ENCODE results near the gene EPS15. TPM values are rescaled to one million over a fixed set of nuclear protein-coding genes. Genes with fewer than 3 reads are reported as not detected.

Gene EPS15
- total RNA-seq, 1 donor from 2014 or later, result 42.0 TPM

- Histone ChIP-seq H3K27ac (peak overlapping the region; percentile 85), H3K4me3 (peak overlapping the region; percentile 93), H3K9me3 (ENCODE audit: low read depth) (no peaks in the 10 kb centered on the region), H3K27me3 (no peaks in the 10 kb centered on the region), H3K9ac (peak overlapping the region; percentile 28), H4K20me1 (ENCODE audit: low read depth) (peaks cover 25% of the 10 kb centered on the region), H3K79me2 (ENCODE audit: low read depth) (peaks cover 48% of the 10 kb centered on the region), H3K36me3 (no peaks in the 10 kb centered on the region), H3F3A (ENCODE audit: low read depth) (peaks cover 21% of the 10 kb centered on the region), H3K4me1 (peaks cover 11% of the 10 kb centered on the region), H2AFZ (replicated peaks) (peak overlapping the region; percentile 92), H3K4me2 (peak overlapping the region; percentile 100)
- H3K4me1 Mint-ChIP-seq, result peaks cover 13% of the 10 kb centered on the region
- no peak overlapping the region for H3K27ac Mint-ChIP-seq
- H3K4me3 Mint-ChIP-seq, result peak overlapping the region; percentile 94
- peaks cover 2% of the 10 kb centered on the region for H3K27me3 Mint-ChIP-seq (ENCODE audit: insufficient read depth, low read depth)
- TF ChIP-seq EZH2phosphoT487 (IDR thresholded peaks at IDR 0.05), result no peak
- no peak for TF ChIP-seq CTCF (IDR thresholded peaks at IDR 0.05)
- no peak for TF ChIP-seq EZH2 (IDR thresholded peaks at IDR 0.05)
- DNase-seq (ENCODE audit: low spot score), result peak; percentile 62
- H3K36me3 Mint-ChIP-seq, result no peaks in the 10 kb centered on the region
- H3K9me3 Mint-ChIP-seq, result no peaks in the 10 kb centered on the region
These were observed 449 bp downstream of the EPS15 start for GRCh38 chr1:51518586-51519047.

- Histone ChIP-seq H3K9ac (peak overlapping the region; percentile 28), H3K4me2 (peak overlapping the region; percentile 100), H3F3A (ENCODE audit: low read depth) (peaks cover 21% of the 10 kb centered on the region), H3K9me3 (ENCODE audit: low read depth) (no peaks in the 10 kb centered on the region), H3K79me2 (ENCODE audit: low read depth) (peaks cover 53% of the 10 kb centered on the region), H3K4me1 (peaks cover 11% of the 10 kb centered on the region), H3K4me3 (peak overlapping the region; percentile 93), H3K27ac (no peak overlapping the region), H4K20me1 (ENCODE audit: low read depth) (peaks cover 25% of the 10 kb centered on the region), H2AFZ (replicated peaks) (peak overlapping the region; percentile 92), H3K36me3 (no peaks in the 10 kb centered on the region), H3K27me3 (no peaks in the 10 kb centered on the region)
- Mint-ChIP-seq H3K9me3 (no peaks in the 10 kb centered on the region), H3K27me3 (ENCODE audit: insufficient read depth, low read depth) (peaks cover 2% of the 10 kb centered on the region), H3K36me3 (no peaks in the 10 kb centered on the region), H3K4me1 (peaks cover 13% of the 10 kb centered on the region), H3K4me3 (peak overlapping the region; percentile 94), H3K27ac (peak overlapping the region; percentile 50)
- TF ChIP-seq CTCF (IDR thresholded peaks at IDR 0.05) (no peak), EZH2 (IDR thresholded peaks at IDR 0.05) (no peak), EZH2phosphoT487 (IDR thresholded peaks at IDR 0.05) (no peak)
- DNase-seq (ENCODE audit: low spot score), result peak; percentile 56
These were observed 957 bp downstream of the EPS15 start for GRCh38 chr1:51518033-51518585.

GRCh38 chr1:51517361-51518032 is 1.6 kb downstream of the EPS15 start:
- H2AFZ ChIP-seq (replicated peaks), result peak overlapping the region; percentile 92
- peaks cover 13% of the 10 kb centered on the region for H3K4me1 Mint-ChIP-seq
- peak overlapping the region; percentile 93 for H3K4me3 ChIP-seq
- peak overlapping the region; percentile 94 for H3K4me3 Mint-ChIP-seq
- no peaks in the 10 kb centered on the region for H3K36me3 Mint-ChIP-seq
- H3K9ac ChIP-seq, result no peak overlapping the region
- no peaks in the 10 kb centered on the region for H3K9me3 ChIP-seq (ENCODE audit: low read depth)
- peaks cover 25% of the 10 kb centered on the region for H4K20me1 ChIP-seq (ENCODE audit: low read depth)
- no peak overlapping the region for H3K27ac ChIP-seq
- peaks cover 59% of the 10 kb centered on the region for H3K79me2 ChIP-seq (ENCODE audit: low read depth)
- peaks cover 2% of the 10 kb centered on the region for H3K27me3 Mint-ChIP-seq (ENCODE audit: insufficient read depth, low read depth)
- DNase-seq (ENCODE audit: low spot score), result no peak
- H3K4me2 ChIP-seq, result peak overlapping the region; percentile 100
- no peaks in the 10 kb centered on the region for H3K27me3 ChIP-seq
- H3K4me1 ChIP-seq, result peaks cover 11% of the 10 kb centered on the region
- H3K9me3 Mint-ChIP-seq, result no peaks in the 10 kb centered on the region
- peak overlapping the region; percentile 50 for H3K27ac Mint-ChIP-seq
- H3K36me3 ChIP-seq, result no peaks in the 10 kb centered on the region
- peak; percentile 25 for TF ChIP-seq EZH2 (IDR thresholded peaks at IDR 0.05)
- no peak for TF ChIP-seq CTCF (IDR thresholded peaks at IDR 0.05)
- TF ChIP-seq EZH2phosphoT487 (IDR thresholded peaks at IDR 0.05), result no peak
- peaks cover 21% of the 10 kb centered on the region for H3F3A ChIP-seq (ENCODE audit: low read depth)

Measured in neural progenitor cell (in vitro differentiated cells).